T-helper 17 cell (primary cell): ENCODE data around the gene RPTOR. TPM values are rescaled to one million over a fixed set of nuclear protein-coding genes. Genes with fewer than 3 reads are reported as not detected.

ENCODE experiments used
- ATAC-seq: fragments of 150-1000 bp; cut with Tn5 transposase; 2 replicates; pipeline ENCODE4 v1.10.0; 2021; ENCODE audit warnings: mild to moderate bottlenecking, moderate library complexity
- DNase-seq, 3 donors: peaks; one replicate each; pipeline versions ENCODE4 v3.0.0 to v3.0.0-alpha.2; 2020 to 2021
- H3K9me3 ChIP-seq: one replicate; pipeline ENCODE4 v1.7.0; 2013; ENCODE audit warnings: low read length, mild to moderate bottlenecking; ENCODE audit not compliant: control insufficient read depth, poor library complexity, severe bottlenecking
- H3K27ac Mint-ChIP-seq: one replicate; pipeline ENCODE4 v1.8.0; 2022; ENCODE audit warnings: mild to moderate bottlenecking, moderate library complexity, mixed read lengths
- H3K27me3 Mint-ChIP-seq: one replicate; pipeline ENCODE4 v1.8.0; 2022; ENCODE audit warnings: mixed read lengths
- H3K36me3 Mint-ChIP-seq: one replicate; pipeline ENCODE4 v1.8.0; 2022; ENCODE audit warnings: low read depth, mixed read lengths
- H3K4me1 Mint-ChIP-seq: one replicate; pipeline ENCODE4 v1.8.0; 2022; ENCODE audit warnings: mild to moderate bottlenecking, mixed read lengths
- H3K4me3 Mint-ChIP-seq: one replicate; pipeline ENCODE4 v1.8.0; 2022; ENCODE audit warnings: mild to moderate bottlenecking, moderate library complexity, mixed read lengths
- total RNA-seq, 4 donors: library from RNA in 2 of 4; stranded (reverse) in 2 of 4; gene quantifications; one replicate each; pipeline ENCODE4 v1.2.3 and lab custom pipeline; 2022 to 2026

Gene RPTOR
- total RNA-seq, 2 donors from 2014 or later: 55.1 to 61.5 TPM

DNA sequence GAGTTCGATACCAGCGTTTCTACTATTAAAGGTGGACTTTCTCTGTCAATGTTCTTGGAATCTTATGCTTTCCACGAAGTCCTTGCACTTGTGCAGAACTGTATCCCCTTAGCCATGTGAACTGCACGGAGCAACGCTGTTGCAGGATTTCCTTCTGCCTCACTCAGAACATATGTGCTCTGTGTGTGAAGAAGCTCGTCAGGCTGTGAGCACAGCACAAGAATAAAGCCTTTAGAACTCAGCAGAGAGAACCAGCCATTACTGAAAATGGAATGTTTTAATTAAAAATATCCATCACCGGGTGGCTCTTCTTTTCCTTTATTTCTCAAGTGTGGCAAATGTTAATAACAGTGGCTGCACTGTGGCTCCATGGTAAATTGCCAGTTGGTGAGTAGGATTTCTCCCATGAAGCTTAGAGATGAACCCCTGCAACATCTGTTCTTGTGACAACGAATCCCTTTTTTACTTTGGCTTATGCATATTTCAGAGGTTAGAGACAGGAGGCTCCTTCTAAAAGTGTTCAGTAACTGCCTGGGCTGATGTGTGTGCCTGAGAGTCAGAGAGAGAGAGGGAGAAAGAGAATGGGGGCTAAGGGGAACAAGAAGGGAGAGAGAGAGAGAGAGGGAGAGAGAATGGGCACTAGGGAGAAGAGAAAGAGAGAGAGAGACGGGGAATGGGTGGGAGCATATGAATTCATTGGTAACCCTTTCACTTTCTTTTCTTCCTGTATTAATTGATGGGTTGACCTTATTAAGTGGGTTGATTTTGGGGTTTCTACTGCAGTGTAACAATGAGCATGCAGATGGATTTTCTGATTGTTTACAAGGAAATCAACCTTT lies 50.0 kb downstream of the RPTOR start:
- Mint-ChIP-seq H3K27ac (peak overlapping the region; percentile 75), H3K27me3 (no peaks in the 10 kb centered on the region)

DNA sequence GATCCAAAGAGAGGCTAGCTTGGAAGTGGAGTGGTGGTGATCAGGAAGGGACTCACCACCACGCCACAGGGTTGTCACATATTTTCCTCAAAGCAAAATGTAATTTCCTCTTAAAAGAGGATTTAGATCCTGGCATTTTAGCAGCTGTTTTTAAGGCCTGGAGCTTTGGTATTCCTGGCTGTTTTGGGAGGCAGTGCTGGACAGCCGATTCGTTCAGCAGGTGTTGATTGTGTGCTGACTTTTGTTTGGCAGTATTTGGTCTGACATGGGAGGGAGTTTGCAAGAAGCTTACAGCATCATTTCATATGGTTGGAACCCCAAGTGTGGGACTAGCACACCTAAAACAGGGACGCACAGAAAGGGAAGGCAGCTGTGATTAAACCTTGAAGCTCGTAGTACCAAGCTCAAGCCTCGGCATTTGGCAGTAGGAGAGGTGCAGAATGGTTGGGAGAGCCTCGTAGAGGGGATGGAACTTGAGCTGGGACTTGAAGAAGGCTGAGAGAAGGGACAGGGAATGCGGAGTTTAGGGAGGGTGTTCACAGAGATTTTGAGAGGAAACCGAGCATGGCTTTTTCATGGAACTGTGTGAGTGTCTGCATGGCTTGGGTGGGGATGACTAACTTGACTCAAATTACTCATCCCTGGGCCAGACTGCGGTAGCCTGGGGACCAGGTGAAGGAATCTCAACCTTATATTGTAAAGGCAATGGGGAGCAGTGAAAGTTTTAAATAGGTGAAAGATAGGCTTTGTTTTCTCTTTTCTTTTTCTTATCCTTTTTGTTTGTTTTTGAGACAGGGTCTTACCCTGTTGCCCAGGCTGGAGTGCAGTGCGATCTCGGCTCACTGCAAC lies 52.3 kb downstream of the RPTOR start:
- ATAC-seq: no peak
- DNase-seq: no peak
- Mint-ChIP-seq H3K27me3 (no peaks in the 10 kb centered on the region), H3K27ac (no peak overlapping the region), H3K4me1 (peaks cover 44% of the 10 kb centered on the region), H3K36me3 (no peaks in the 10 kb centered on the region), H3K4me3 (no peak overlapping the region)
- H3K9me3 ChIP-seq: no peaks in the 10 kb centered on the region

More for the DNA sequence above, 50.0 kb downstream of the RPTOR start:
- DNase-seq (no peak), ATAC-seq (no peak)
- no peaks in the 10 kb centered on the region for H3K9me3 ChIP-seq
- Mint-ChIP-seq H3K4me3 (no peak overlapping the region), H3K4me1 (peaks cover 53% of the 10 kb centered on the region), H3K36me3 (no peaks in the 10 kb centered on the region)

DNA sequence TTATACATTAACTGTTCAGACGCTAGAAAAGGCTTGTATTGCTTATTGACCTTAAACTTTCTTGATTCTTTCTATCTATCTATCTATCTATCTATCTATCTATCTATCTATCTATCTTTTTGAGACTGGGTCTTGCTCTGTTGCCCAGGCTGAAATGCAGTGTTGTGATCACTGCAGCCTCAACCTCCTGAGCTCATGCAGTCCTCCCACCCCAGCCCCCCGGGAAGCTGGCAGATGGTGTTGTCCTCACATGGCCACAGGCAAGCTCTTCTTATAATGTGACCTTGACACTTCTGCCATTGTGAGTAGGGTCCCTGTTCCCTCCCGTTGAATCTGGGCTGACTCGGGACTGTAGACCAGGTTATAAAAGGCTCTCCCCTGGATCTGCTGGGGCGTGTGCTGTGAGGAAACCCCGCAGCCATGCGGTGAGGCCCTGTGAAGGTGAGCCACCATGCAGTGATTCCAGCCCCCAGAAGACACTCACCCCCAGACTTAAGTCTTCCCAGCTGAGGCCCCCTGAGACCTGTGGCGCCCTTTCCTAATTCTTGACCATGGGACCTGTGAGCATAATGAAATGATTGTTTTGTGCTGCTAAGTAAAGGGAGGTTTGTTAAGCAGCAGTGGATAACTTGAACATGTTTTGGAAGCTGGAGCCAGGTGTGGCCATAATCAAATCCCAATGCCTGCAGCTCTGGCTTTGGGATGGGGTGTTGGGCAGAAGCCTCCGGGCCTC lies 54.3 kb downstream of the RPTOR start:
- no peaks in the 10 kb centered on the region for H3K9me3 ChIP-seq
- H3K4me1 Mint-ChIP-seq: peaks cover 45% of the 10 kb centered on the region
- DNase-seq (no peak), ATAC-seq (no peak)
- H3K36me3 Mint-ChIP-seq: no peaks in the 10 kb centered on the region
- no peaks in the 10 kb centered on the region for H3K27me3 Mint-ChIP-seq
- H3K4me3 Mint-ChIP-seq: no peak overlapping the region
- no peak overlapping the region for H3K27ac Mint-ChIP-seq

DNA sequence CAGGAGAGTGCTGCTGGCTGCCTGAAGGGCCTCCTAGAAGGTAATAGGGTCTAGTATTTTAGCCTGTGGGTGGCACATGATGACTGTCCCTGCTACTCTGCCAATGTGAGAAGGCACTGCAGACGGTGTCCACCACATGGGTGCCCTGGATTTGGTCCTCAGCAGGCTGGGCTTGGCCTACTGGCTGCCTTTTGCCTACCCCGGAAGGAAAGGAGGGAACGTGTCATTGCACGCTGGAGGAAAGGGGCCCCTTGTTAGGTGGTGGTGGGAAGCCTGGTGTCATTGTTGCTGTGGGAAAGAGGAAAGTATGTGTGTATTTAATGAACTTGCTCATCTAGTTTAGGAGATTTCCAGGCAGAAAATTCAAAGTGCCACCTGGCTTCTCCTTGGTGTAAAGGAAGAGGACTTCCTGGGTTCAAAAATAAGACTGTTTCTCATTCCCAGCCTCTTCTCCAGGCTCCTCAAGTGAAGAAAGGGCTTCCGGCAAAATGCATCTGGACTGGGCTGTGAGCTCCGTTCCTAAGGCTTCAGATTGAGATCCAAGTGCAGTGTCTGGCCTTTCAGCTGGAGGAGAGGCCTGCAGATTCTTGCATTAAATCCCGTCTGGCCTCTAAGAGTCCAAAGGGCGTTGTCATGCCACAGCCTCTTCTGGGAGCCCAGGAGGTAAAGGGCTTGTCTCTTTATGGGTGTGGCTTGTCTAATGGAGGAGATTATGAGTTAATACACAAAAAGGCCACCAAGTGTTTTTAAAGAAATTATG lies 55.1 kb downstream of the RPTOR start:
- Mint-ChIP-seq H3K4me3 (no peak overlapping the region), H3K27ac (peak overlapping the region; percentile 79)

DNA sequence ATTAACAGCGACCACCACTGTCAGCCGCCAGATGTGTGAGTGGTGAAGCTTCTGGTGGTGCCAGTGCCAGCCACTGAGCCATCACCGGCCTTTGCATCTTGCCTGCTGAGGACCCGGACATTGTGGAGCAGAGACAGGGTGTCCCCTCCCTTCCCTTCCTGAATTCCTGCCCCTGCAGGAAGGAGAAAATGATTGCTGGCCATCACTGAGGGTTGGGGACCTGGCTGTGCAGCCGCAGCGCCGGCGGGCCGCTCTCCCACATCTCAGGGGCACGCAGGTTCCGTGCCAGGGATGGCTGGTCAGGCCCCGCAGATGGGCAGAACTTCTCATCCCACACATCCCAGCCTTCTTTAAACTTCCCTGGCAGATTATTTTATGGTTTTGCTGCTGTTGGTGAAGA lies 56.5 kb downstream of the RPTOR start:
- ATAC-seq (no peak), DNase-seq (no peak)
- Mint-ChIP-seq H3K27me3 (no peaks in the 10 kb centered on the region), H3K4me3 (no peak overlapping the region), H3K27ac (no peak overlapping the region), H3K4me1 (peaks cover 55% of the 10 kb centered on the region), H3K36me3 (no peaks in the 10 kb centered on the region)
- H3K9me3 ChIP-seq: no peaks in the 10 kb centered on the region

More for the DNA sequence above, 55.1 kb downstream of the RPTOR start:
- Mint-ChIP-seq H3K27me3 (no peaks in the 10 kb centered on the region), H3K36me3 (no peaks in the 10 kb centered on the region), H3K4me1 (peaks cover 48% of the 10 kb centered on the region)
- DNase-seq (no peak), ATAC-seq (no peak)
- no peaks in the 10 kb centered on the region for H3K9me3 ChIP-seq

DNA sequence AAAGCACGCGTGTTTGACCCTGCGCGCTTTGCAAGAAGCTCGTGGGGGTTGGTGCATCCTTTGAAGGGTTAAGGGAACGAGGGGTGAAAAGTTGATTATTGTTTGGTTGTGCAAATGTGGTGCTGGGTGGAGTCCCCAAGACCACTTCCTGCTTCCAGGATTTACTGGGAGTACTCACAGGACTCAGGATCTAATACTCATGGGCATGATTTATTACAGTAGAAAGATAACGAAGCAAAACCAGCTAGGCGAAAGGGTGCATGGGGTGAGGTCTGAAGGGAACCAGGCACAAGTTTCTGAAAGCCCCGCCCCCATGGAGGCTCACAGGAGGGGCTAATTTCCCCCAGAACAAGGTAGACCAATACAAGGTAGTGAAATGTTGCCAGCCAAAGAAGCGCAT lies 58.8 kb downstream of the RPTOR start:
- Mint-ChIP-seq H3K4me1 (peaks cover 46% of the 10 kb centered on the region), H3K27me3 (no peaks in the 10 kb centered on the region), H3K27ac (no peak overlapping the region), H3K4me3 (no peak overlapping the region), H3K36me3 (no peaks in the 10 kb centered on the region)
- DNase-seq (no peak), ATAC-seq (no peak)
- H3K9me3 ChIP-seq: no peaks in the 10 kb centered on the region

DNA sequence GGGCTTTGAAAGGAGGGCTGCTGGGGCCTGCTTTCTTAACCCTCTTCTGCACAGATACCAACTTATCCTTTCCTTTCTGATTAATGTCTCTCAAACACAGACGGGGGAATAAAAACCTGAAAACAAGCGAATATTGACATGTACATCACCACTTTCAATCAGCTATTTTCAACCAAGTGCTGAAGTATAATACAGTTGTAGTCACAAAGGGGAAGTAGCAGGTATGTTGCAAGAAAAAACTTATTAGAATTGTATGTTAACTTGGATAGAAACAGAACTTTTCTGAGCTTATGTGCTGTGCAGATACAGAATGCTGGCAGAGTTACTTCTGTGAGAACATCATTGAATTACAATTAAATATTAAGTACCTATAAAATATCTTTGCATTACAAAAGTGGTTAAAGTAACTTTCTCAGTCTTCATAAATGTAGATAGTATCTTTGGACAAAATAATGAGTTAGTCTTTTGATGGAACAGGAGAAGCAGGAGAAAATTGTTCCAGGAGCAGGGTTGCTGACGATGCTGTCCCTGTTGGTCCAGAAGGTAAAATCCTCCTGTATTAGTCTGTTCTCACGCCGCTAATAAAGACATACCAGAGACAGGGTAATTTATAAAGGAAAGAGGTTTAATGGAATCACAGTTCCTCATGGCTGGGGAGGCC lies 59.5 kb downstream of the RPTOR start:
- Mint-ChIP-seq H3K27me3 (no peaks in the 10 kb centered on the region), H3K27ac (peak overlapping the region; percentile 90)

DNA sequence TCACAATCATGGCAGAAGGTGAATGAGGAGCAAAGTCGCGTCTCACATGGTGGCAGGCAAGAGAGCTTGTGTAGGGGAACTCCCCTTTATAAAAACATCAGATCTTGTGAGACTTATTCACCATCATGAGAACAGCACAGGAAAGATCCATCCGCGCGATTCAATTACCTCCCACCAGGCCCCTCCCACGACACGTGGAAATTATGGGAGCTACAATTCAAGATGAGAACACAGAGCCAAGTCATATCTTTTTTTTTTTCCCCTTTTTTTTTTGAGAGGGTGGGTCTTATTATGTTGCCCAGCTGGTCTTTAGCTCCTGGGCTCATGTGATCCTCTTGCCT lies 60.0 kb downstream of the RPTOR start:
- DNase-seq (no peak), ATAC-seq (no peak)
- Mint-ChIP-seq H3K4me1 (peaks cover 47% of the 10 kb centered on the region), H3K36me3 (no peaks in the 10 kb centered on the region), H3K27me3 (no peaks in the 10 kb centered on the region), H3K27ac (peak overlapping the region; percentile 90), H3K4me3 (peak overlapping the region; percentile 56)
- H3K9me3 ChIP-seq: no peaks in the 10 kb centered on the region

More for the DNA sequence above, 59.5 kb downstream of the RPTOR start:
- Mint-ChIP-seq H3K4me1 (peaks cover 50% of the 10 kb centered on the region), H3K4me3 (peak overlapping the region; percentile 56), H3K36me3 (no peaks in the 10 kb centered on the region)
- DNase-seq (no peak), ATAC-seq (no peak)
- no peaks in the 10 kb centered on the region for H3K9me3 ChIP-seq

DNA sequence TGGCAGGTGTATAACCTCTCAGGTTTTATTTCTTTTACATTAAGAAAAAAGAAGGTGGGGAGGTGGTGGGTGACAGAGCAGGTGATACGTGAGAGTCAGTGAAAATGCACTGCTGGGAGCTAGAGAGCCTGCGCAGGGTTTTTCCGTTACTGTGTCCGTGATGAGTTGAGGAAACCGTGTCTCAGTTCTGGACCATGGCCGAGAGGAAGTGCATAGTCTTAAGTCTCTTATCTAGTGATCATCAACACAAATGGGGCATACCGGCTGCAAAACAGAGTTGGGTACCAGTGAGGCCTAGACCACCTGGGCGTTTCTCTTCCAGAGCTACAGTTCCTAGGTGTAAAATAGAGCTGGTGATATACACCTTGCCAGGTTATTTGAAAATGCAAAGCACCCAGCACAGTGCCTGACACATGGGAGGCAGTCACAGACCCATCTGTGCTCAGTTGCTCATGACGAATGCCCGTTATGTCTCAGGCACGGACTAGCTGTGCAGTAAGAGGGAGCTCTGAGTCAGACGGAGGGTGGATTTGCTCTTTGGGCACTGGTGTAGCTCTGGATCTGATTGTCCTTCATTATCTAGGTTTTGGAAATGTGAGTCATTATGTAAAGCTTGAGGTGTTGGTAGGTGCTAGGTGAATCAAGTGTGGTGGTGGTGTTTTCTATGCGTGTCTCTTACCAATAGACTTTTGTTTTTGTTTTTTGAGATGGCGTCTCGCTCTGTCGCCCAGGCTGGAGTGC lies 60.9 kb downstream of the RPTOR start:
- peak overlapping the region; percentile 74 for H3K4me3 Mint-ChIP-seq
- H3K27ac Mint-ChIP-seq: peak overlapping the region; percentile 90
- ATAC-seq: peak; percentile 85
- H3K9me3 ChIP-seq: no peaks in the 10 kb centered on the region
- H3K4me1 Mint-ChIP-seq: peaks cover 43% of the 10 kb centered on the region
- DNase-seq: no peak
- no peaks in the 10 kb centered on the region for H3K36me3 Mint-ChIP-seq
- no peaks in the 10 kb centered on the region for H3K27me3 Mint-ChIP-seq

DNA sequence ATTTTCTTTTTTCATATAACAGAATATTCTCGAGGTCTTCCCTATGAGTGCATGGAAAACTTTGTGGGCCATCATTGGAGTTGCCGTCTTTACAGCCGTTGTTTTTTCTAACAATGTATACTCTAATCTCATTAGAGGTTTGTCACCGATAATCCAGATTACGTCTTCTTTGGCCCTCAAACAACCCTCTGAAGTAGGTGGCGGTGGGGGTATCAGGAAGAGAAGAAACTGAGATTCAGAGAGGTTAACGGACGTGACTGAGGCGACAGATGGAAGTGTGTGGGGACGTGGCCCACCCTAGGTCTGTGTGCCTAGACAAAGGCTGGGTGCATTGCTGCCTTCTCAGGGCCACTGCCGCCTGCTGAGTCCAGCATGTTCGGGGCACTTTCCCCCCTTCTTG lies 63.7 kb downstream of the RPTOR start:
- no peaks in the 10 kb centered on the region for H3K36me3 Mint-ChIP-seq
- H3K27me3 Mint-ChIP-seq: no peaks in the 10 kb centered on the region
- ATAC-seq: no peak
- peaks cover 41% of the 10 kb centered on the region for H3K4me1 Mint-ChIP-seq
- no peak overlapping the region for H3K27ac Mint-ChIP-seq
- DNase-seq: no peak
- no peak overlapping the region for H3K4me3 Mint-ChIP-seq
- no peaks in the 10 kb centered on the region for H3K9me3 ChIP-seq

DNA sequence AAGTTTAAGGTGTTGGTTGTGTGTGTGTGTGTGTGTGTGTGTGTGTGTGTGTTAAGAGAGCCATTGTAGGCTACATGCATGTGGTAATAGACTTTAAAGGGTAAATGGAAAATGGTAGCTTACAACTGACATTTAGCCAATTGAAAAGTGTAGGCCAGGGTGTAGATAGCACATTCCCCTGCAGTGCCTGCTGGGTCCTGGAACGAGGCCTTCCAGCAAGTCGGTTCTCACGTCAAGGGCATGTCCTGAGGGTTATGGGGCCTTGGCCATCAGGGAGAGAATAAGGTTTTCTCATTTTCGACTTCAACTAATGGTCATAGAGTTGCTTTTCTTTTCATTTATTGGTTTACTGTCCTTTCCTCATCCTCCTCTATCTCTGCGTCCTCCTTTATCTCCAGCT lies 65.1 kb downstream of the RPTOR start:
- H3K27ac Mint-ChIP-seq: peak overlapping the region; percentile 62
- no peaks in the 10 kb centered on the region for H3K27me3 Mint-ChIP-seq
- no peaks in the 10 kb centered on the region for H3K9me3 ChIP-seq
- ATAC-seq (no peak), DNase-seq (no peak)
- no peaks in the 10 kb centered on the region for H3K36me3 Mint-ChIP-seq
- no peak overlapping the region for H3K4me3 Mint-ChIP-seq
- H3K4me1 Mint-ChIP-seq: peaks cover 43% of the 10 kb centered on the region

DNA sequence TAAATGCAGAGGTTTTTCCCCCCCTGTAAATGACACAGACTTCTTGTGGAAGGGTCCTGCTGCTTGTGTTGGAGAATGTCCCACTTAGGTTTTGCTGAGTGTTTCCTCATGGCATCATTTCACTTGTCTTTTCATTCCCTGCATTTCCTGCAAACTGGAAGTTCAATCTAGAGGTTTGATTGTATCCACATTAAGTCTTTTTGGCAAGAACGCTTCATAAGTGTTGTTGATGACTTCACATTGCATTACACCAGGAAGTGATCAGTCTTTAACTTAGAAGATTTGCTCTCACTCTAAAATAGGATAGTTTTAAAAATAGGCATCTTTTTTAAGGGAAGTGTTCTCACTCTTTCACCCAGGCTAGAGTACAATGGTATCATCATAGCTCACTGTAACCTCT lies 67.2 kb downstream of the RPTOR start:
- ATAC-seq (no peak), DNase-seq (no peak)
- Mint-ChIP-seq H3K4me1 (peaks cover 35% of the 10 kb centered on the region), H3K27ac (no peak overlapping the region), H3K27me3 (no peaks in the 10 kb centered on the region), H3K4me3 (no peak overlapping the region), H3K36me3 (no peaks in the 10 kb centered on the region)
- no peaks in the 10 kb centered on the region for H3K9me3 ChIP-seq
